ENCODE measurements around the gene USP36.
"Not testable (repeated sequence)": the region's sequence is repeated elsewhere in the genome, so short reads cannot be mapped to it uniquely, and the experiment has no call there.

USP36 gene

GRCh38 chr17:78789663-78790181, 50.9 kb downstream of the USP36 start:
- DNase-seq (ENCODE audit: low read depth): no peak

- DNase-seq (ENCODE audit: low read depth): no peak
Observed at GRCh38 chr17:78789149-78789662, 51.4 kb downstream of the USP36 start.

- DNase-seq (ENCODE audit: low read depth): no peak
Observed at GRCh38 chr17:78788451-78788850, 52.2 kb downstream of the USP36 start.

- DNase-seq (ENCODE audit: low read depth): no peak
Observed at GRCh38 chr17:78787444-78787843, 53.2 kb downstream of the USP36 start.

- DNase-seq (ENCODE audit: low read depth): no peak
Observed at GRCh38 chr17:78785663-78786057, 55.0 kb downstream of the USP36 start.

DNA sequence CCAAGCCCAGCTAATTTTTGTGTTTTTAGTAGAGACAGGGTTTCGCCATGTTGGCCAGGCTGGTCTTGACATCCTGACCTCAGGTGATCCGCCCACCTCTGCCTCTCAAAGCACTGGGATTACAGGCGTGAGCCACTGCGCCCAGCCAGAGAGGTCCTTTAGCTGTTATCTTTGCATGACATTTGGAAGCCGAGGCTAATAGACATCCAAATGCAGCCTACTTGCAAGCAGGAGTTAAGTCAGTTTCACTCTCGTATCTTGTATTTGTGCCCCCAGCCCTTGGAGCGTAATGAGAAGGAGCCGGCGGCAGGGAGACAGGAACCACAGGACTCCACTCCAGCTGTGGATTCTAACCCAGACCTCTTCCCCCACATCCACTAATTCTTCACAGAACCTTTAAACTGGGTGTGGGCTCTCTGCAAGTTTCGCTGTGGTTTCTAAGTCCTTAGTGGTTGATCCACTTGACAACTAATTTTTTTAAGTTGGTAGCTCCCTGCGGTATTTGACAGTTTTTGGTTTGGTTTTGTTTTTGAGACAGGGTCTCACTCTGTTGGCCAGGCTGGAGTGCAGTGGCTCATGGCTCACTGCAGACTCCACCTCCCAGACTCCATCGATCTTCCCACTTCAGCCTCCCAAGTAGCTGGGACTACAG, 55.5 kb downstream of the USP36 start:
- DNase-seq (ENCODE audit: low read depth): no peak

- DNase-seq (ENCODE audit: low read depth): no peak
Observed at GRCh38 chr17:78784352-78784751, 56.3 kb downstream of the USP36 start.

DNA sequence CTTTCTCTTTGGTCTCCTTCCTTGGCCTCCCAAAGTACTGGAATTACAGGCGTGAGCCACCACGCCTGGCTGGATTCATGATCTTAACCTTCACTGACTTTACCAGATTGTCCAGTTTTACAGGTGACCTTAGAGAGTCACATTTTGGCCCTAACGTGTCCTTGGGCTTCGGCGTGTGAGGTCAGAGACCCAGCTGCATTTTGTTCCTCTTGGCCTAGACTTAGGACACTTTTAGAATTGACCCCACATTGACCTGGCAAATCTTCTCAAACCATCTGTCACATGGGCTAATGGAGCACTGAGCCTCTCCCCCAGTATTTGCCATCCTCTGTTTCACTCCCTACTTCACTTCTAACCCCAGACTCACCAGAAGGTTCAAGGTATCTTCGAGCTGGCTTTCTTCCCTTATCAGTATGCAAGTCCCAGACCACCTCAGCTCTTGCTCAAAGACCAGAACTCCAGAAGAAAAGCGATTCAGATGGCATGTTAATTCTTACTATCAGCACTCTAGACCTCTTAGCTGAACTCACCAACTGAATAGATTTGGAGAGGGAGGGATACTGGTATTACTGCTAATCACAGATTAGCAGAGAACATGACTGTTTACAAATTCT, 56.8 kb downstream of the USP36 start:
- DNase-seq (ENCODE audit: low read depth): no peak

GRCh38 chr17:78781893-78782304, 58.7 kb downstream of the USP36 start, which contains the start of gene CYTH1:
Gene CYTH1, minus strand, starts transcription at chr17:78782273. Its CDS starts 50 bp downstream, at chr17:78782223.
- no peak for DNase-seq (ENCODE audit: low read depth)

- no peak for DNase-seq (ENCODE audit: low read depth)
Observed at GRCh38 chr17:78781104-78781892, 59.3 kb downstream of the USP36 start.

DNA sequence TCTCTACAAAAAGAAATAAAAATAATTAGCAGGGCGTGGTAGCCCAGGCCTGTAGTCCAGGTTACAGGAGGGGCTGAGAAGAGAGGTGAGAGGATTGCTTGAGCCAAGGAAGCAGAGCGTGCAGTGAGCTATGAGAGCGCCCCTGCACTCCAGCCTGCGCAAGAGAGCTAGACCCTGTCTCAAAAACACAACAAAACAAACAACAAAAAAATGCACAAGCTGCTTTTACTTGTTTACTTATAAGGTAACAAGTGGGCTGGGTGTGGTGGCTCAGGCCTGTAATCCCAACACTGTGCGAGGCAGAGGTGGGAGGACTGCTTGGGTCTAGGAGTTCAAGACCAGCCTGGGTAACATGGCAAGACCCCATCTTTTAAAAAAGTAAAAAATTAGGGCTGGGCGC, 60.3 kb downstream of the USP36 start:
- DNase-seq (ENCODE audit: low read depth): no peak

- no peak for DNase-seq (ENCODE audit: low read depth)
Observed at GRCh38 chr17:78779850-78780249, 60.8 kb downstream of the USP36 start.

DNA sequence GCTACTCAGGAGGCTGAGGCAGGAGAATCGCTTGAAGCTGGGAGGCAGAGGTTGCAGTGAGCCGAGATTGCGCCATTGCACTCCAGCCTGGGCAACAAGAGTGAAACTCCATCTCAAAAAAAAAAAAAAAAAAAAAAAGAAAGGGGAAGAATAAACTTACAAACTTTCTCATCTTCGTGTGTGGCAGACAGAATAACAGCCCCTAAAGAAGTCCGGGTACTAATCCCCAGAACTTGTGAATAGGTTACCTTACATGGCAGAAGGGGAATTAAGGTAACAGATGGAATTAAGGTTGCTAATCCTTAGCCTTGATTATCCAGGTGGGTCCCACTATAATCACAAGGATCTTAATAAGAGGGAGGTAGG, 61.3 kb downstream of the USP36 start:
- not testable (repeated sequence) for DNase-seq (ENCODE audit: low read depth)

DNA sequence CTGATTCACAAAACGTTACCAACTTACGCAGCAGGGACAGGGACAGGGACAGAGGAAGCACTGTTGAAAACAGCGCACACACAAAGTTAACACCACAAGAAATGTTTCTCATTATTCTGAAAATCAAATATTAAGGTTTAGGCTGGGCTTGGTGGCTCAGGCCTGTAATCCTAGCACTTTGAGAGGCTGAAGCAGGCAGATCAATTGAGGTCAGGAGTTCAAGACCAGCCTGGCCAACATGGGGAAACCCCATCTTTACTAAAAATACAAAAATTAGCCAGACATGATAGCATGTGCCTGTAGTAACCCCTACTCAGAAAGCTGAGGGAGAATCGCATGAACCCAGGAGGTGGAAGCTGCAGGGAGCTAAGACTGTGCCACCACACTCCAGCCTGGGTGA, 62.7 kb downstream of the USP36 start:
- DNase-seq (ENCODE audit: low read depth): no peak

DNA sequence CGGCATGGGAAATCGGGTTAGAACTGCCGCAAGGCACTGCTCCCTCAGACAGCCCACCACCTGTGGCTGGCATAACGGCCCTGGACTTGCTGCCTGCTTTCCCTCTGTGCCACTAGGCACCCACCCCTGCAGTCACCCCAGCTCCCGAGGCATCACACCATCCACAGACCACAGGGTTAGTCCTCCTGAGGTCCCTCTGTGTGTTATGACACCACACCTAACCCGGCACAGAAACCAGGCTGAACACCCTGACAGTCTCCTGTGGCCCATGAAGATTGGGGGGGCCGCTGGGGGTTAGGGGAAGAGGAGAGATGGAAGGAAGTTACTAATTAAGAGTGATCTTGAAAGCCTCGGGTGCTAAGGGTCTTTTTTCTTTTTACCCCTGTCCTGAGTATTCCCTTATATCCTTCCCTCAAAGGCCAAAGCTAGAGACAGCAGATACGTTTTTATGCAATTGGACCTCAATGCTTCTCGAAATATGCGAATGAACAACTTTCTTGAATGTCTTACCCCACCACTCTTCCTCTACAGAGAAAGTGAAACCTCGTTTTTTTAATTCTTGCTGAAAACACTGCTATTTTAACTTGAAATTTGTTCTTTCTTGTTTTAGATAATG, 65.5 kb downstream of the USP36 start:
- DNase-seq (ENCODE audit: low read depth): no peak

DNA sequence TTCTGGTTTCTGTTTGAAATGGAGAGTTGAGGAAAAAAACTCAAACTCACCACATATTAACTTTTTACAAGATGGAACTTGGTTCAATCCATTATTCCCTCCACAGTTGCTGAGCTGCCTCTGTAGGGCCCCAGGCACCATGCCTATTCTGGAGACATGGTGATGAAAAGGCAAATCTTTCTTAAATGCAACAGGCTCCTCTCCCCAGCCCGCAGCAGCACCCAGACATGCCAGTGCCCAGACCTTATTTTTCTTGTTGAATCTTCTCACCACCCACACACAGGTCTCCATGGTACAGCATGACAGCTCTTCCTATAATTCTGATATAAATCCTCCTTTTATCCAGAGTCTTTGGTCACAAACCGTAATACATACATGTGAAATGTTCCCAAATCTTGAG, 66.2 kb downstream of the USP36 start:
- no peak for DNase-seq (ENCODE audit: low read depth)

- DNase-seq (ENCODE audit: low read depth): no peak
Observed at GRCh38 chr17:78771758-78772382, 68.7 kb downstream of the USP36 start.

DNA sequence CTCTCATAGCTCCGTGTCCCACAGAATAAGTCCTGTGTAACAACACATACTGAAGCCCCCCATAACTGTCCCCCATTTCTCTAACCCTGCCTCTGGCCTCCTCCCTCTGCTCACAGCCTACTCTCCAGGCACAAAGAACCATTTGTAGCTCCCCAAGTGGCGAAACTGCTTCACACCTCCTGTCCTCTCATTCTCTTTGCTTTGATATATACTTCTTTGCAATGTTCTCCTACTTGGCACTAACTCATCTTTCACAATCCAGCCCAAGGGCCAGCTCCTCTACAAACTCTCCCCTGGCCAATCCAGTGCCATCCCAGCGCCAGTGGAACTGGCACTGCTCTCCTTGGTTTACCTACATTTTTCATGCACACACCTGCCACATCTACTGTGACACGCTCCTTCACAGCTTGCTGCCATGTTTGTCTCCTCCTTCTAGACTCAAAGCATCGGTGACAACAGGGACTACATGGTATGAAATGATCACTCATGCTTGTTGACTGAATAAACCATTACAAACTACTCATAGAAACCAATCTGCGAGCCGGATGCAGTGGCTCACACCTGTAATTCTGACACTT, 71.3 kb downstream of the USP36 start:
- DNase-seq (ENCODE audit: low read depth): no peak

- DNase-seq (ENCODE audit: low read depth): no peak
Observed at GRCh38 chr17:78767806-78768205, 72.8 kb downstream of the USP36 start.

DNA sequence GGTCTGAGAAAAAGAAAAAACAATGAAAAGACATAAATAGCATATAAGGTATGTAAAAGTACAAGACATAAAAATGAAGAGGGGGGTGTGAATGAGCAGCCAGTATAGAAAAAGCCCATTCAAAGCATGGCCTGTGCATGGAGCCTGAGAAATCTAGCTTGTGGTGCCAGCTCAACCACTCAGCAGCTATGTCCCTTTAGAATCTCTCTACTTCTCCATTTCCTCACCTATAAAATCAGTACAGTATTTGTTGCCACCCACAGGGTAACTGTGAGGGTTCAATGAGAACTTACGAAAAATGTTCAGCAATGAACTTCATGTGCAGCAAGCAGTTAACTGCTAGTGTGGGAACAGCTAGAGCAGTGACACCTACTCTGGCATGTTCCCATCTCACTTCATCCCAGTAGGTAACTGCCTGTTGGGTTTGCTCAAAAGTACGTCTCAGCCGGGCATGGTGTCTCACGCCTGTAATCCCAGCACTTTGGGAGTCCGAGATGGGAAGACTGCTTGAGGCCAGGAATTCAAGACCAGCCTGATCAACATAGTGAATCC, 73.8 kb downstream of the USP36 start:
- no peak for DNase-seq (ENCODE audit: low read depth)

GRCh38 chr17:78766225-78766624, 74.4 kb downstream of the USP36 start:
- DNase-seq (ENCODE audit: low read depth): no peak
